IMR-90 (cell line): ENCODE results near the gene GABRG2. TPM values are rescaled to one million over a fixed set of nuclear protein-coding genes. Genes with fewer than 3 reads are reported as not detected.

Source experiments
- ATAC-seq: fragments of 200-7000 bp; cut with Tn5 transposase; 2 replicates; pipeline ENCODE4 v1.9.1; 2020; ENCODE audit warnings: low read depth, mild to moderate bottlenecking, moderate library complexity
- BruUV-seq: library from RNA; stranded (reverse); fragments of 400-500 nt; replicated peaks from 2 replicates; lab custom pipeline; 2021; lab: Mats Ljungman, UMichigan
- CTCF ChIA-PET: fragments of 300-600 bp; formaldehyde crosslinking; extraction: SDS; loops from one replicate; lab custom pipeline; 2021; ENCODE audit warnings: antibody characterized with exemption; lab: Yijun Ruan, JAX
- POLR2A ChIA-PET: fragments of 300-600 bp; sonication (Branson Sonifier 250); formaldehyde crosslinking; loops from one replicate; lab custom pipeline; 2022; ENCODE audit warnings: antibody characterized with exemption; ENCODE audit not compliant: unreplicated experiment; lab: Charles Lee
- DNase-seq: peaks from one replicate; pipeline ENCODE4 v3.0.0; 2013
- H2AFZ ChIP-seq: replicated peaks from 2 replicates; pipeline ENCODE3; 2013; ENCODE audit warnings: low read length, mild to moderate bottlenecking; ENCODE audit not compliant: poor library complexity
- H2AK5ac ChIP-seq: 2 replicates; pipeline ENCODE4 v1.6.1; 2013; ENCODE audit warnings: low read depth, low read length, inconsistent platforms
- H2AK9ac ChIP-seq: replicated peaks from 2 replicates; pipeline ENCODE3; 2013; ENCODE audit warnings: mild to moderate bottlenecking, low read depth, low read length, moderate library complexity; ENCODE audit not compliant: poor library complexity
- H2BK120ac ChIP-seq: 2 replicates; pipeline ENCODE4 v1.6.1; 2013; ENCODE audit warnings: low read depth, low read length, inconsistent platforms
- H2BK15ac ChIP-seq: 3 replicates; pipeline ENCODE4 v1.6.1; 2013; ENCODE audit warnings: low read depth, low read length, inconsistent platforms
- H2BK20ac ChIP-seq: 2 replicates; pipeline ENCODE4 v1.6.1; 2013; ENCODE audit warnings: low read depth, mild to moderate bottlenecking, inconsistent platforms, low read length, moderate library complexity
- H2BK5ac ChIP-seq: 2 replicates; pipeline ENCODE4 v1.6.1; 2013; ENCODE audit warnings: mild to moderate bottlenecking, low read depth, low read length, inconsistent platforms; ENCODE audit not compliant: poor library complexity, severe bottlenecking
- H3K14ac ChIP-seq: replicated peaks from 2 replicates; pipeline ENCODE4 v1.6.1; 2013; ENCODE audit warnings: low read depth, low read length, inconsistent platforms
- H3K18ac ChIP-seq: 2 replicates; pipeline ENCODE4 v1.6.1; 2013; ENCODE audit warnings: low read depth, low read length, control low read depth
- H3K23ac ChIP-seq: 2 replicates; pipeline ENCODE4 v1.6.1; 2013; ENCODE audit warnings: low read depth, low read length, inconsistent platforms
- H3K27ac ChIP-seq: 2 replicates; pipeline ENCODE4 v1.5.1; 2013; ENCODE audit warnings: mild to moderate bottlenecking, control low read depth, low read length; ENCODE audit not compliant: insufficient read depth
- H3K27me3 ChIP-seq: 2 replicates; pipeline ENCODE4 v1.6.1; 2013; ENCODE audit warnings: low read length; ENCODE audit not compliant: control insufficient read depth, insufficient read depth
- H3K36me3 ChIP-seq: 2 replicates; pipeline ENCODE4 v1.6.1; 2013; ENCODE audit warnings: low read length, mixed read lengths; ENCODE audit not compliant: control insufficient read depth, insufficient read depth
- H3K4ac ChIP-seq: 2 replicates; pipeline ENCODE4 v1.6.1; 2013; ENCODE audit warnings: low read depth, low read length, inconsistent platforms
- H3K4me1 ChIP-seq: 2 replicates; pipeline ENCODE4 v1.6.1; 2013; ENCODE audit warnings: low read length, mixed read lengths; ENCODE audit not compliant: control insufficient read depth, insufficient read depth
- H3K4me2 ChIP-seq: 2 replicates; pipeline ENCODE4 v1.6.1; 2013; ENCODE audit warnings: low read depth, mild to moderate bottlenecking, control low read depth, low read length, moderate library complexity
- H3K4me3 ChIP-seq: 2 replicates; pipeline ENCODE4 v1.5.1; 2013; ENCODE audit warnings: low read depth, mild to moderate bottlenecking, control low read depth, low read length, moderate library complexity; ENCODE audit not compliant: insufficient read depth
- H3K56ac ChIP-seq: 2 replicates; pipeline ENCODE4 v1.6.1; 2013; ENCODE audit warnings: low read length, inconsistent platforms; ENCODE audit not compliant: insufficient read depth; ENCODE audit errors: extremely low read depth
- H3K79me1 ChIP-seq, 2 experiments: 2 replicates each; pipeline ENCODE4 v1.6.1; 2013; ENCODE audit warnings: low read length in 2 of 2, inconsistent platforms in 1 of 2, low read depth in 1 of 2
- H3K9ac ChIP-seq: 2 replicates; pipeline ENCODE4 v1.6.1; 2013; ENCODE audit warnings: low read depth, low read length, control low read depth
- H3K9me1 ChIP-seq: 2 replicates; pipeline ENCODE4 v1.6.1; 2013; ENCODE audit warnings: low read length, inconsistent platforms; ENCODE audit not compliant: insufficient read depth
- H3K9me3 ChIP-seq: 2 replicates; pipeline ENCODE4 v1.6.1; 2013; ENCODE audit warnings: low read length; ENCODE audit not compliant: control insufficient read depth, insufficient read depth
- H4K20me1 ChIP-seq: 2 replicates; pipeline ENCODE4 v1.6.1; 2013; ENCODE audit warnings: low read length, inconsistent platforms; ENCODE audit not compliant: insufficient read depth
- H4K5ac ChIP-seq: 2 replicates; pipeline ENCODE4 v1.6.1; 2013; ENCODE audit warnings: mild to moderate bottlenecking, low read depth, low read length, control low read depth
- H4K8ac ChIP-seq, 2 experiments: 2 replicates each; pipeline ENCODE4 v1.6.1; 2013; ENCODE audit warnings: low read depth in 2 of 2, low read length in 2 of 2, control low read depth in 1 of 2, inconsistent platforms in 1 of 2
- H4K91ac ChIP-seq: 2 replicates; pipeline ENCODE4 v1.6.1; 2013; ENCODE audit warnings: low read depth, low read length, inconsistent platforms; ENCODE audit not compliant: insufficient read depth
- BHLHE40 ChIP-seq: fragments of 150-350 bp; IDR thresholded peaks from 2 replicates; pipeline ENCODE4 v1.6.1; 2016; ENCODE audit warnings: mild to moderate bottlenecking, low read depth, low read length
- CEBPB ChIP-seq: IDR thresholded peaks from 2 replicates; pipeline ENCODE4 v1.6.1; 2012; ENCODE audit warnings: low read depth, low read length, improper control_type of control experiment
- CHD1 ChIP-seq: IDR thresholded peaks from 2 replicates; pipeline ENCODE4 v1.6.1; 2012; ENCODE audit warnings: low read depth, low read length, improper control_type of control experiment
- CTCF ChIP-seq: conservative IDR thresholded peaks from 2 replicates; pipeline ENCODE4 v1.5.1; 2012; ENCODE audit warnings: mild to moderate bottlenecking, low read depth, low read length, improper control_type of control experiment
- ELK1 ChIP-seq: fragments of 150-350 bp; IDR thresholded peaks from 2 replicates; pipeline ENCODE4 v1.6.1; 2016; ENCODE audit warnings: low read depth, mild to moderate bottlenecking, low read length, moderate library complexity, borderline replicate concordance
- FOS ChIP-seq: fragments of 150-350 bp; IDR thresholded peaks from 2 replicates; pipeline ENCODE4 v1.6.1; 2016; ENCODE audit warnings: low read depth, low read length
- MAFK ChIP-seq: IDR thresholded peaks from 2 replicates; pipeline ENCODE4 v1.6.1; 2012; ENCODE audit warnings: low read depth, low read length, improper control_type of control experiment
- MAZ ChIP-seq: IDR thresholded peaks from 2 replicates; pipeline ENCODE4 v1.6.1; 2012; ENCODE audit warnings: low read depth, mild to moderate bottlenecking, low read length, improper control_type of control experiment, moderate library complexity, borderline replicate concordance
- MXI1 ChIP-seq: IDR thresholded peaks from 2 replicates; pipeline ENCODE4 v1.6.1; 2012; ENCODE audit warnings: low read depth, mild to moderate bottlenecking, low read length, moderate library complexity, borderline replicate concordance
- NFE2L2 ChIP-seq: fragments of 150-350 bp; IDR thresholded peaks from 2 replicates; pipeline ENCODE4 v1.6.1; 2016; ENCODE audit warnings: low read depth, mild to moderate bottlenecking, low read length
- POLR2A ChIP-seq: IDR thresholded peaks from 2 replicates; pipeline ENCODE4 v1.6.1; 2012; ENCODE audit warnings: mild to moderate bottlenecking, low read depth, low read length
- RAD21 ChIP-seq: IDR thresholded peaks from 2 replicates; pipeline ENCODE4 v1.6.1; 2012; ENCODE audit warnings: low read length, improper control_type of control experiment
- RCOR1 ChIP-seq: IDR thresholded peaks from 2 replicates; pipeline ENCODE4 v1.6.1; 2012; ENCODE audit warnings: mild to moderate bottlenecking, low read length, improper control_type of control experiment; ENCODE audit not compliant: insufficient replicate concordance
- RFX5 ChIP-seq: IDR thresholded peaks from 2 replicates; pipeline ENCODE4 v1.8.0; 2012; ENCODE audit warnings: low read depth, mild to moderate bottlenecking, low read length, moderate library complexity
- SMC3 ChIP-seq: fragments of 150-350 bp; IDR thresholded peaks from 2 replicates; pipeline ENCODE4 v1.6.1; 2016; ENCODE audit warnings: low read depth, mild to moderate bottlenecking, antibody characterized with exemption, low read length, moderate library complexity
- WGBS, 2 experiments: methylation state at CpG; one replicate each; pipeline versions ENCODE4 v1.1.5 to v1.1.7; 2013; ENCODE audit warnings: missing lambda C conversion rate in 2 of 2; ENCODE audit not compliant: insufficient read length in 1 of 2; ENCODE audit errors: extremely low coverage in 2 of 2; 5-methylcytosine and 5-hydroxymethylcytosine counted together
- dilution Hi-C: fragments of 300-500 bp; cut with HindIII; formaldehyde crosslinking; loops from one replicate; pipeline ENCODE4 v1.14.3; 2018; ENCODE audit warnings: low sequenced_read_pairs; ENCODE audit not compliant: unreplicated experiment
- in situ Hi-C: fragments of 300-500 bp; cut with MboI; formaldehyde crosslinking; loops from 3 replicates; pipeline ENCODE4 v1.14.3; 2019; ENCODE audit warnings: low sequenced_read_pairs, inconsistent platforms, mixed read lengths
- intact Hi-C: fragments of 100-400 bp; cut with micrococcal nuclease; formaldehyde crosslinking; loops from 2 replicates; pipeline ENCODE4 v1.10.0; 2022
- polyA plus RNA-seq, 3 experiments: library from polyadenylated mRNA; depleted of rRNA; stranded (reverse); fragments of >200 nt; gene quantifications; 2 replicates each; pipeline ENCODE4 v1.2.3, GENCODE V29; 2012; ENCODE audit warnings: low replicate concordance in 1 of 3
- total RNA-seq: library from RNA; depleted of rRNA; stranded (reverse); fragments of >200 nt; gene quantifications from 2 replicates; pipeline ENCODE4 v1.2.3, GENCODE V29; 2012
- TF ChIP-seq, protein P1 (sequence below): fragments of 150-350 bp; IDR thresholded peaks from 2 replicates; pipeline ENCODE4 v1.6.1; 2017; ENCODE audit warnings: mild to moderate bottlenecking, antibody characterized with exemption, low read length, low read depth

GABRG2 gene
- total and polyA plus RNA-seq, 2 of the 4 experiments (the other 2 are of a cell fraction): not detected

GRCh38 chr5:162196351-162196750 lies 128.8 kb downstream of the GABRG2 start:
- Histone ChIP-seq H3K4me3 (no peak overlapping the region), H3K9me1 (no peaks in the 10 kb centered on the region), H4K20me1 (no peaks in the 10 kb centered on the region), H3K56ac (no peak overlapping the region), H2BK15ac (no peak overlapping the region), H3K9me3 (peaks cover 11% of the 10 kb centered on the region), H3K9ac (no peak overlapping the region), H2AK9ac (no peak overlapping the region), H2BK5ac (no peak overlapping the region), H3K18ac (no peak overlapping the region), H2BK120ac (no peak overlapping the region), H3K14ac (no peak overlapping the region), H4K91ac (no peak overlapping the region), H3K23ac (no peak overlapping the region), H3K27me3 (no peaks in the 10 kb centered on the region), H4K5ac (no peak overlapping the region), H2BK20ac (no peak overlapping the region), H3K27ac (no peak overlapping the region), H3K4me2 (no peak overlapping the region), H3K4ac (no peak overlapping the region), H3K36me3 (no peaks in the 10 kb centered on the region), H2AFZ (no peak overlapping the region), H3K4me1 (no peaks in the 10 kb centered on the region), H3K79me1 (no peaks in the 10 kb centered on the region), H2AK5ac (no peak overlapping the region), H4K8ac (no peak overlapping the region)
- no peak for ATAC-seq
- dilution Hi-C loops: no loop called here
- DNase-seq: no peak
- in situ Hi-C loops: no loop called here
- BruUV-seq: no TSS peak
- intact Hi-C loops: no loop called here
- CTCF ChIA-PET: no interaction called here
- POLR2A ChIA-PET: no interaction called here
- no peak for TF ChIP-seq POLR2A
- TF ChIP-seq CEBPB: no peak
- no peak for TF ChIP-seq RCOR1
- no peak for TF ChIP-seq ELK1
- TF ChIP-seq BHLHE40: no peak
- no peak for TF ChIP-seq MXI1
- no peak for TF ChIP-seq MAZ
- TF ChIP-seq RFX5: no peak
- no peak for TF ChIP-seq RAD21
- TF ChIP-seq NFE2L2: no peak
- TF ChIP-seq CTCF: no peak
- no peak for TF ChIP-seq SMC3
- TF ChIP-seq, protein P1, sequence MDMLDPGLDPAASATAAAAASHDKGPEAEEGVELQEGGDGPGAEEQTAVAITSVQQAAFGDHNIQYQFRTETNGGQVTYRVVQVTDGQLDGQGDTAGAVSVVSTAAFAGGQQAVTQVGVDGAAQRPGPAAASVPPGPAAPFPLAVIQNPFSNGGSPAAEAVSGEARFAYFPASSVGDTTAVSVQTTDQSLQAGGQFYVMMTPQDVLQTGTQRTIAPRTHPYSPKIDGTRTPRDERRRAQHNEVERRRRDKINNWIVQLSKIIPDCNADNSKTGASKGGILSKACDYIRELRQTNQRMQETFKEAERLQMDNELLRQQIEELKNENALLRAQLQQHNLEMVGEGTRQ: no peak
- TF ChIP-seq FOS: no peak
- TF ChIP-seq CHD1: no peak
- TF ChIP-seq MAFK: no peak
- no CpG with 5 or more reads among the region's 1 CpG for WGBS, 2 experiments
